HepG2 (cell line): ENCODE results near the gene DSCAML1. TPM values are rescaled to one million over a fixed set of nuclear protein-coding genes. Genes with fewer than 3 reads are reported as not detected.

ENCODE experiments used
- ATAC-seq: fragments of 200-7000 bp; cut with Tn5 transposase; 3 replicates; pipeline ENCODE4 v1.9.1; 2020; ENCODE audit warnings: mild to moderate bottlenecking, moderate library complexity
- BruUV-seq: library from RNA; stranded (reverse); fragments of 400-500 nt; replicated peaks from 2 replicates; lab custom pipeline; 2021; lab: Mats Ljungman, UMichigan
- CTCF ChIA-PET: fragments of 300-600 bp; formaldehyde crosslinking; extraction: SDS; loops from one replicate; lab custom pipeline; 2021; ENCODE audit warnings: low total read pairs, inconsistent platforms, low intra/inter-chr PET ratio; lab: Yijun Ruan, JAX
- POLR2A ChIA-PET: fragments of 350-600 bp; sonication (Branson Sonifier 250); formaldehyde crosslinking; loops from one replicate; lab custom pipeline; 2020; ENCODE audit warnings: antibody characterized with exemption, inconsistent platforms; lab: Yijun Ruan, JAX
- DNase-seq: peaks from one replicate; pipeline ENCODE4 v3.0.0-alpha.2; 2015; ENCODE audit warnings: low spot score
- FAIRE-seq: peaks from 3 replicates; lab custom pipeline; 2011; peaks lifted over from hg19 to GRCh38; lab: Jason Lieb, UNC
- H2AFZ ChIP-seq: one replicate; pipeline ENCODE4 v1.6.1; 2011; ENCODE audit warnings: low read length, inconsistent platforms
- H3K27ac ChIP-seq: fragments of 300-600 bp; 3 replicates; pipeline ENCODE4 v1.8.0; 2011; ENCODE audit warnings: mixed run types, mild to moderate bottlenecking, mixed read lengths, low read length, inconsistent platforms; ENCODE audit not compliant: insufficient read depth; ENCODE audit errors: extremely low read length
- H3K27me3 ChIP-seq, 2 experiments: fragments of 200-600 bp in 1 of 2; 2 replicates in 1 of 2; 3 replicates in 1 of 2; pipeline versions ENCODE4 v1.6.0 to v1.8.0; 2011; ENCODE audit warnings: low read length in 2 of 2, mild to moderate bottlenecking in 2 of 2, moderate library complexity in 2 of 2, inconsistent platforms in 1 of 2; ENCODE audit not compliant: insufficient read depth in 2 of 2, control insufficient read depth in 1 of 2
- H3K36me3 ChIP-seq, 2 experiments: fragments of 200-600 bp in 1 of 2; replicated peaks in 1 of 2; 2 replicates in 1 of 2; 3 replicates in 1 of 2; pipeline versions ENCODE4 v1.5.1 to v1.8.0; 2011; ENCODE audit warnings: low read length in 2 of 2, inconsistent platforms in 1 of 2; ENCODE audit not compliant: insufficient read depth in 2 of 2, control insufficient read depth in 1 of 2
- H3K4me1 ChIP-seq: 2 replicates; pipeline ENCODE4 v1.5.1; 2012; ENCODE audit warnings: low read length, inconsistent platforms; ENCODE audit not compliant: insufficient read depth
- H3K4me2 ChIP-seq: 2 replicates; pipeline ENCODE4 v1.6.0; 2011; ENCODE audit warnings: low read depth, low read length, inconsistent platforms
- H3K4me3 ChIP-seq, 3 experiments: fragments of 200-600 bp in 1 of 3; sonication (generic), shearing (Covaris generic) in 1 of 3; replicated peaks in 1 of 3; 2 replicates each; pipeline ENCODE4 v1.5.1; 2011 to 2016; ENCODE audit warnings: low read length in 3 of 3, inconsistent platforms in 2 of 3, low read depth in 2 of 3, mild to moderate bottlenecking in 2 of 3, control low read depth in 1 of 3, mixed read lengths in 1 of 3; ENCODE audit not compliant: insufficient read depth in 1 of 3
- H3K79me2 ChIP-seq: one replicate; pipeline ENCODE4 v1.6.1; 2011; ENCODE audit warnings: low read length, inconsistent platforms; ENCODE audit not compliant: insufficient read depth
- H3K9ac ChIP-seq: 2 replicates; pipeline ENCODE4 v1.6.0; 2011; ENCODE audit warnings: mild to moderate bottlenecking, low read depth, low read length, inconsistent platforms; ENCODE audit not compliant: insufficient read depth
- H3K9me3 ChIP-seq: 2 replicates; pipeline ENCODE4 v1.5.1; 2012; ENCODE audit warnings: mild to moderate bottlenecking, low read length
- H4K20me1 ChIP-seq: 2 replicates; pipeline ENCODE4 v1.6.0; 2011; ENCODE audit warnings: inconsistent platforms, mild to moderate bottlenecking, low read length, moderate library complexity; ENCODE audit not compliant: insufficient read depth
- CC2D1A ChIP-seq: sonication (generic); formaldehyde crosslinking; IDR thresholded peaks from 2 replicates; pipeline ENCODE4 v1.8.1; 2023; ENCODE audit warnings: mild to moderate bottlenecking, missing genetic modification reagents
- GABPB1 ChIP-seq: IDR thresholded peaks from 2 replicates; pipeline ENCODE4 v1.6.1; 2016; ENCODE audit warnings: mild to moderate bottlenecking, missing genetic modification reagents, moderate library complexity, missing compliant biosample characterization
- HOXA3 ChIP-seq: sonication (generic); formaldehyde crosslinking; IDR thresholded peaks from 2 replicates; pipeline ENCODE4 v1.5.0; 2020; ENCODE audit warnings: missing genetic modification reagents
- KDM5A ChIP-seq: fragments of 200-600 bp; sonication (generic); IDR thresholded peaks from 2 replicates; pipeline ENCODE4 v1.7.0; 2018; ENCODE audit warnings: antibody characterized with exemption, mild to moderate bottlenecking, low read length, borderline replicate concordance
- KLF15 ChIP-seq: sonication (generic); formaldehyde crosslinking; IDR thresholded peaks from 2 replicates; pipeline ENCODE4 v1.8.1; 2023; ENCODE audit warnings: borderline replicate concordance, mild to moderate bottlenecking, inconsistent platforms, missing genetic modification reagents, mixed read lengths
- MAFG ChIP-seq: sonication (generic); formaldehyde crosslinking; IDR thresholded peaks from 2 replicates; pipeline ENCODE4 v1.5.1; 2020; ENCODE audit warnings: mild to moderate bottlenecking, missing genetic modification reagents
- NR3C1 ChIP-seq: sonication (generic); formaldehyde crosslinking; IDR thresholded peaks from 2 replicates; pipeline ENCODE4 v1.4.0; 2020; ENCODE audit warnings: missing genetic modification reagents
- SKIL ChIP-seq: sonication (generic); formaldehyde crosslinking; IDR thresholded peaks from 2 replicates; pipeline ENCODE4 v1.8.0; 2022; ENCODE audit warnings: missing genetic modification reagents, mild to moderate bottlenecking, moderate library complexity, borderline replicate concordance
- THAP9 ChIP-seq: sonication (generic); formaldehyde crosslinking; IDR thresholded peaks from 2 replicates; pipeline ENCODE4; 2020; ENCODE audit warnings: missing genetic modification reagents, mild to moderate bottlenecking, borderline replicate concordance
- ZNF264 ChIP-seq: sonication (generic); formaldehyde crosslinking; IDR thresholded peaks from 2 replicates; pipeline ENCODE4 v1.4.0; 2020; ENCODE audit warnings: missing genetic modification reagents
- ZNF850 ChIP-seq: sonication (generic); formaldehyde crosslinking; conservative IDR thresholded peaks from 2 replicates; pipeline ENCODE4 v1.9.0; 2021; ENCODE audit warnings: mild to moderate bottlenecking, missing genetic modification reagents
- ZSCAN12 ChIP-seq: sonication (generic); formaldehyde crosslinking; IDR thresholded peaks from 2 replicates; pipeline ENCODE4 v1.9.0; 2021; ENCODE audit warnings: mild to moderate bottlenecking, missing genetic modification reagents
- WGBS: methylation state at CpG from one replicate; pipeline ENCODE4 v1.1.6; 2017; ENCODE audit warnings: low lambda C conversion rate; 5-methylcytosine and 5-hydroxymethylcytosine counted together
- in situ Hi-C: cut with HindIII; loops from 2 replicates; pipeline ENCODE4 v1.10.0; 2017; ENCODE audit warnings: low pct_unique_long_range_greater_than_20kb; ENCODE audit not compliant: extremely low pct_ligation_motif_present
- intact Hi-C: fragments of 100-400 bp; cut with micrococcal nuclease; formaldehyde crosslinking; loops from one replicate; pipeline ENCODE4 v1.10.0; 2022; ENCODE audit not compliant: unreplicated experiment
- polyA plus RNA-seq, 8 experiments: library from polyadenylated mRNA; depleted of rRNA in 3 of 8; stranded (reverse) in 7 of 8; unstranded in 1 of 8; fragments of >200 nt; fragmentation: Illumina TruSeq in 4 of 8; extraction: Trizol in 4 of 8; gene quantifications; 2 replicates each; pipeline versions ENCODE4 v1.2.1 to v1.2.3, GENCODE V29; 2011 to 2016; ENCODE audit warnings: low read depth in 4 of 8, missing spikeins in 1 of 8, mixed read lengths in 1 of 8; ENCODE audit not compliant: insufficient read depth in 1 of 8
- total RNA-seq, 5 experiments: library from RNA; depleted of rRNA; stranded (reverse); fragments of >200 nt; fragmentation: Illumina TruSeq; extraction: Trizol; gene quantifications; 2 replicates each; pipeline ENCODE4 v1.2.3, GENCODE V29; 2016; ENCODE audit warnings: low read depth in 1 of 5

DSCAML1 gene
- total and polyA plus RNA-seq, 2 of the 13 experiments (the other 11 are each of a cell fraction or from before 2014, with no cell fraction given), result 0.29 to 0.40 TPM

- Histone ChIP-seq H2AFZ (no peak overlapping the region), H3K4me1 (no peaks in the 10 kb centered on the region), H3K4me2 (no peak overlapping the region), H3K36me3 (no peaks in the 10 kb centered on the region), H3K9me3 (no peaks in the 10 kb centered on the region), H3K27me3 (peaks cover 0 to 13% of the 10 kb centered on the region in 2 experiments; a peak in 2 of 5 replicates), H3K27ac (no peak overlapping the region), H3K9ac (no peak overlapping the region), H3K79me2 (no peaks in the 10 kb centered on the region)
- TF ChIP-seq ZNF850 (CRISPR knock-in tag) (no peak), KDM5A (no peak)
- TF ChIP-seq, all 625 proteins: peak for 0
- ChIA-PET POLR2A (no interaction called here), CTCF (no interaction called here)
- 34% methylated on average over 8 of the region's 9 CpGs for WGBS
- in situ Hi-C loops, result no loop called here
- no peak overlapping the region for H3K4me3 ChIP-seq
- ATAC-seq (no peak), FAIRE-seq (no peak), DNase-seq (no peak)
- H4K20me1 ChIP-seq, result peaks cover 4% of the 10 kb centered on the region; the same call in 1 of the 2 replicates
- BruUV-seq, result no TSS peak
- intact Hi-C loops, result no loop called here
Observed at GRCh38 chr11:117601006-117601708, 195.9 kb downstream of the DSCAML1 start.

- Histone ChIP-seq H3K9me3 (no peaks in the 10 kb centered on the region), H3K9ac (no peak overlapping the region), H3K4me2 (no peak overlapping the region), H3K27ac (no peak overlapping the region), H3K27me3 (peaks cover 0 to 11% of the 10 kb centered on the region in 2 experiments; a peak in 2 of 5 replicates), H3K4me1 (no peaks in the 10 kb centered on the region), H3K36me3 (no peaks in the 10 kb centered on the region), H4K20me1 (peaks cover 4% of the 10 kb centered on the region; the same call in 1 of the 2 replicates), H2AFZ (no peak overlapping the region), H3K79me2 (no peaks in the 10 kb centered on the region), H3K4me3 (no peak overlapping the region)
- DNase-seq (no peak), FAIRE-seq (no peak), ATAC-seq (no peak)
- ChIA-PET POLR2A (no interaction called here), CTCF (no interaction called here)
- intact Hi-C loops (no loop called here), in situ Hi-C loops (no loop called here)
- TF ChIP-seq HOXA3 (CRISPR knock-in tag) (no peak), ZNF264 (CRISPR knock-in tag) (no peak), GABPB1 (CRISPR knock-in tag) (no peak), MAFG (CRISPR knock-in tag) (no peak), NR3C1 (CRISPR knock-in tag) (no peak), THAP9 (CRISPR knock-in tag) (no peak), ZSCAN12 (CRISPR knock-in tag) (no peak), KLF15 (CRISPR knock-in tag) (no peak), CC2D1A (CRISPR knock-in tag) (no peak), SKIL (no peak)
- 41% methylated on average over 9 of the region's 10 CpGs for WGBS
- BruUV-seq, result no TSS peak
Observed at GRCh38 chr11:117600234-117600783, 196.7 kb downstream of the DSCAML1 start.
